Pulmonary artery endothelial cell (primary cell): ENCODE results near the gene ARID5B. TPM values are rescaled to one million over a fixed set of nuclear protein-coding genes. Genes with fewer than 3 reads are reported as not detected.

Experiments
- DNase-seq: peaks from one replicate; pipeline ENCODE4 v3.0.0-alpha.2; 2011; ENCODE audit warnings: low read depth, low spot score
- total RNA-seq: library from RNA; depleted of rRNA; stranded (reverse); fragments of >200 nt; gene quantifications from 2 replicates; pipeline ENCODE4 v1.2.3, GENCODE V29; 2014

ARID5B gene
- total RNA-seq, 1 donor from 2014 or later: 4.6 TPM

- no peak for DNase-seq
Measured at GRCh38 chr10:61987951-61988379, 86.5 kb downstream of the ARID5B start.

DNA sequence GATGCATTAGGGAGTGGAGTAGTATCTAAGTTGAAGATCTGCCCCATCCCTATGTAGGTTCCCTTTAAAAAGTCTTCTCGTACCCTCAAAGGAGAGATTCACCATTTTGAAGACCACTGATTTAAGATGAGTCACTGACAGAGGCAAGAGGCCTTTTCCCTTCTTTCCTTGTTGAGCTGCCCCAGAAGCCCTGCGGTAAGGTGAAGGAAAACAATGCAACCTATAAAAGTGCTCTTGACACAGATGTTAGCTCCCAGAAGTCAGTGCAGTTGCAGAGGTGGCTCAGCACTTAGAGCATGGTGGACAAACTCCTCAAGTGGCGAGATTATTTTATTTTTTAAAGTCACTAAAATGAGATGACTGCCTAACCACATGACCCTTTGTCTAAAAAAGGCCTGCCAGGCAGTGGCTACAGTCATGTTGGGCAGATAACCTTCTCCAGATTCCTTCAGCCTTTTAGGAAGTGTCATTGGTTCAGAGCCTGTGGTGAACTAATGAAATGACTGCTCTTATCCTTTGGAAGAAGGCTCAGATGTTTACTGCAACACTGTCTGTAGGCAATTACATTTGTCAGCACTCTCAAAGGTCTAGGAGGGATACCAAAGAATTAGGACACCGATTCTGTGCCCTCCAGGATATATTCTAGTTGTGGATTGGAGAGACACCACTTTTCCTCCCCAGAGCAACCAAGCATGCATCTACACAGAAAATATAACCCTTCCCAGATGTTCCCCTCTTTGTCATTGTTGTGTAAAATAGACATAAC, 88.7 kb downstream of the ARID5B start:
- no peak for DNase-seq

GRCh38 chr10:61990761-61991135, 89.2 kb downstream of the ARID5B start:
- no peak for DNase-seq

DNA sequence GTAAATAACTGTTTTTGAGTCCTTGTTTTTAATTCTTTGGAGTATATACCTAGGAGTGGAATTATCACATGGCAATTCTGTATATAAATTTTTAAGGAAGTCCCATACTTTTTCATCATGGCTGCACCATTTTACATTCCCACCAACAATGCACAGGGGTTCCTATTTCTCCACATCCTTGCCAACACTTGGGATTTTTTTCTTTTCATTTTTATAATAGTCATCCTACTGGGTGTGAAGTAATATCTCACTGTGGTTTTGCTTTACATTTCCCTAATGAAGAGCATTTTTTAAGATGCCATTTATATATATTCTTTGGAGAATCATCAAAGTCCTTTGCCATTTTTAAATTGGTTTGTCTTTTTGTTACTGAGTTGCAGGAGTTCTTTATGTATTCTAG, 89.7 kb downstream of the ARID5B start:
- DNase-seq: no peak

DNA sequence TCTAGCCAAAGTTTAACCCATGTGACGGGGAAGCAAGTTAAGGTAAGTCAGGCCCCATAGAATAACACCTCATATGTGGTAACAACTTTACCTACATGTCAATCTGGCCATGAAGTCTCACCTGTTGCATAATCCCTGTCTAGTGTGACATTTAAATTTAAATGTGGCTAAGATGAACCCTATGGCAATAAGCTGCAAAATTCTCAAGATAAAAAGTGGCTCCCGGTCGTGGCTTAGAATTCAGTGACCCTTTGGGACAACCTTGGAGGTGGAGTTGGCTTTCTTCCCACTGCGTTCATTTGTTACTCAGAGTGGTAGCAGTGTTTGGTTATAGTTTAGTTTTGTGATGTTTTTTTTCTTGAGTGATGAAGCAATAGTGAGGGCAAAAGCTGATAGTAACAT, 90.6 kb downstream of the ARID5B start:
- no peak for DNase-seq

DNA sequence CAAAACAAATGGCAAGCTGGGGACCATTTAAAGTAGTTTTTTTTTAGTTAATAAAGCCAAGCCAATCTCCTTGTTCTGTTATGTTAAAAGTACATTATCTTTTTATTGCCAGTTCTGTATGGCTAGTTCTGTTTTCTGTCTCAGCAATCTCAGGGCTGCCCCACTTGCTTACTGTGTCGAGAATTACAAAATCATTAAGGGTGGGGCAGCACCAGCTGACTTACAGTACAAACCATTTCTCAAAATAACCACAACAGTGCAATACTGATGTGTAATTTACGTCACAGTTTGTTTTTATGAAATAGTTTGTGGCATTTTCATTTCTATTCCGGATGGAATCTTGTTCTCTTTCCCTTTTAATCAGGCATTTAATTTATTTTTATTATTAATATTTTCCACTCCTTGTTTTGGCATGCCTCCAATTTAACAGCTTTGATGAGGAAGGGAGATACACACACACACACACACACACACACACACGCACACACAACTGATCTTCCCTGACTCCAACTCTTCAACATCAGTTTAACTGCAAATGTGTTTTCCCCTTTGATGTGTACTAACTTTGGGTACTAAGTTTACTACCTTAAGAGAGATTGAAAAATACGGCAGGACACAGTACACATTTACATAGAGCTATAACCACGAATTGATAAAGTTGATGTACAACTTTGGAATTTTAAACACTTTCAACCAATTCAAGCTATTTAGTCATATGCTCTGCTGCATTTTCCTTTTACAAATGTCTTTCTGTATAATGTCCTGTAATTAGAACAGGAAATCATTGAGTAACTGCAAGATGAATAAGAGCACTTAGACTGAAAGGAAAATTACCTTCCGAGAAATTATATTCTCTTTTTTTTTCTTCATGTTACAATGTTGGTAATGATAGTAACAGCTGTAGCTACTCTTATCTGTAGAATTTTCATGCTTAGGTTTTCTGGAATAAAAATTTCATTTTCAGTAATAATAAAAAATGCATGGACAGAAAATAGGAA, 91.5 kb downstream of the ARID5B start:
- DNase-seq: no peak

GRCh38 chr10:61993711-61994401, 92.4 kb downstream of the ARID5B start:
- DNase-seq: peak; percentile 33

DNA sequence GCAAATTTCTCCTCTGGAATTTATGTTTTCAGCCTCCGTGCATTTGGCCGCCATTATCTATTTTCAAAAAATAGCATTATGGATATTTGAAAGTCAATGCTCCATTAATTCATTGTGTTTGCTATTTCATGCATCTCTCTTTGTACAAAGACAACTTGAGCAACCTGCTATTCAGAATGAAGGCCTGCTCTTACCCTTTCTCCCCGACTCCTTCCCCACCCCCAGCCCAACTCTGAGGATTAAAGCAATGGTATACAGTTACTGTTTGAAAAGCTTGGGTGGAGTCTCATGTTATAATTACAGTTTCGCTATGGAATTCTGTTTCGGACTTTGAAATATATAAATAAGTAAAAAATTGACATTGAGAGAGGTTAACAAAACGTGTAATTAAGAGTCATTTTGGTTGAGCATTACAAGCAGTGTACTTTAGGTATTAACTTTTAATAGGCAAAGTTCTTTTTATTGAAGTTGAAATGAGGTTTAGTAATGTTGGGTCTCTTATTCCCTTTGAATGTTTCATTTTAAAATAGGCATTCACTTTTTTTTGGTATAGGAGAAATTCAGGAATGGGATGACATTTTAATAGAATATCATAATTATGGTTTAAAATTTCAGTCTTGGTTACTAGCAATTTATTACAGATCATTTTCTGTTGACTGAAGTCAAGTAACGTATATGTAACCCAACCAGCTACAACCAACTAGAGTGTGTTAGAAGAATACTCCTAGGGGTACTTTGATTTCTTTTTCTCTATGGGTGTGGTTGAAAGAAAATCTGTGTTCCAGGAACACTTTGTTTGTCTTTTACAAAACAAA, 93.1 kb downstream of the ARID5B start:
- no peak for DNase-seq

DNA sequence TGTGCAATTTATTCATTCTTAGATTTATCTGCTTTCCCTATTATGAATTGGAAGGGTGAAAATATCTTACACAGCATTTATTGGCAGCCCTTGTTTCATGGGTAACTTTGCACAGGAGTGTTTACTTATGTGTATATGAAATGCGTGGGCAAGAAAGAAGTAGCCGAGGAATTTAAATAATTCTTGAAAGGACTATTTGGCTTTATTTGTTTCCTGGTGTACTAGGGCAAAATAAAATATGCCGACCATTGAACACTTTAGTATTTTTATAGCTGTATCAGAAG, 93.7 kb downstream of the ARID5B start:
- no peak for DNase-seq

GRCh38 chr10:61998937-61999336, 97.4 kb downstream of the ARID5B start:
- DNase-seq: no peak

- DNase-seq: no peak
Measured at GRCh38 chr10:62000037-62000603, 98.6 kb downstream of the ARID5B start.

GRCh38 chr10:62000726-62001125, 99.2 kb downstream of the ARID5B start:
- no peak for DNase-seq

GRCh38 chr10:62001898-62002297, 100.4 kb downstream of the ARID5B start:
- no peak for DNase-seq

DNA sequence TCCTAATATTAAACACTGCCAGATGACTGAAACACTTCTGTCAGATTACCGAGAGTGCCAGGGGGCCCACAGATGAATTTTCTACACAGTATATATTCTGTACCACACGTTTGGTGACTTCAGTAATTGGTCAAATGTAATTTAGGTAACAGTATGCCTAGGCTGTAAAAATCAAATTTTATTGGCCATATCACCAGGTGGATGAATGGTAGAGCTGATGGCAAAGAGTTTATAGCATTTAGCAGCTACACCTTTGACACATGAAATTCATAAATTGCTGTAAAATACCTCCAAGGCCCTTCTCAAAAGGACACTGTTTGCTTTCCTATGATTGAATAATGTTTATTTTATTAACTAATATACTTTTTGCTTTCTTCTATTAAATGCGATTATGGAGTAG, 101.3 kb downstream of the ARID5B start:
- no peak for DNase-seq

DNA sequence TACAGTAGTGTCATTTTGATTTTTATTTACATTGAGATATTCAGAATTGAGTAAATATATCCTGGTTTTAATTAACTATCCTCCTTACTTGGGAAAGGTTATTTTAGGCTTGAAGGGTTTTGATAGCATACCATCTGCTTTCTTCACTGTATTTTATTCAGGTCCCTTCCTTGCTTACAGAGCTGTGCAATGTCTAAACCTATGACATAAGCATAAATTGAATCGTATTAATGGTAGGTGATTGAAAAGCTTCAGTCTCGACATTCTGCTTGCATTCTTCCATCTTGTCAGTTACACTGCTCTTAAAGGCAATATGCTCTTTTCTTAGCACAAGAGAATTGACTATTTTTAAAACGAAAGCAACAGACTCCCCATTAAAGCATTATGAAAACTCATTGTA, 102.5 kb downstream of the ARID5B start:
- DNase-seq: no peak

DNA sequence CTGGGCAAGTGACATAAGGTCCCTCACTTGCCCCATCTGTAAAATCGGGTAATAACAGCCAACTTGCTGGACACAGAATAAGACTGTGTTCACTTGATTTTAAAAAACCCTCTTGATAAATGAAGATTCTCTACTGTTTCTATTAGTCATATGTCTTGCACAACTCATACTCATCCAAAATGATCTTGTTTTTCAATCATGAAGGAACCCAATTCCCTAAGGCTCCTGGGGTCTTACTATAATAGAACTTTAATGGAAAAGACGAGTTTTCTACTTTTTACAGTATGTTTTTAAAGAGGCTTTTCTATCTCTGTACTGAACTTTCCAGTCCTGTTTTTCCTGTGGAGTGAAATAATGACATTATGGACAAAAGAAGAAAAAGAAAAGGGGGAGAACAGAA, 103.8 kb downstream of the ARID5B start:
- DNase-seq: no peak

- DNase-seq: no peak
Measured at GRCh38 chr10:62005687-62006086, 104.2 kb downstream of the ARID5B start.

- no peak for DNase-seq
Measured at GRCh38 chr10:62007145-62007544, 105.6 kb downstream of the ARID5B start.

- no peak for DNase-seq
Measured at GRCh38 chr10:62008196-62008595, 106.7 kb downstream of the ARID5B start.

DNA sequence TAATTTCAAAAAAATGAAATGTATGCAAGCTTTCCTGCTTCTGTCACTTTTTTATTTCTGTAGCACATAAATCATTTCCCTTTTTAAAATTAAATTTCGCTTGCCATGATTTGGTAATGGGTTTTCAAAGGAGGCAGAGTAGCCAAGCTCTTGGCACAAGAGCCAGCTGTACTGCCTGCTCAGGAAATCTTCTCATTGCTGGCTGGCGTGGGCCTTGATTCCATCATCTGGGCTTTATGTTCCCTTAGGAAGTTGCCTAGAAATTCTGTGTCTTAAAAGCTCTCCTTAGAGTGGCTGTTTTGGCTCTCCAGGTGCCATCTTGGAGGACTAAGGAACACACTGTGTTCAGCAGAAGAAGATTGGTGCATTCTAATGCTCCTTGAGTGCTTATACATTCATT, 107.4 kb downstream of the ARID5B start:
- no peak for DNase-seq

DNA sequence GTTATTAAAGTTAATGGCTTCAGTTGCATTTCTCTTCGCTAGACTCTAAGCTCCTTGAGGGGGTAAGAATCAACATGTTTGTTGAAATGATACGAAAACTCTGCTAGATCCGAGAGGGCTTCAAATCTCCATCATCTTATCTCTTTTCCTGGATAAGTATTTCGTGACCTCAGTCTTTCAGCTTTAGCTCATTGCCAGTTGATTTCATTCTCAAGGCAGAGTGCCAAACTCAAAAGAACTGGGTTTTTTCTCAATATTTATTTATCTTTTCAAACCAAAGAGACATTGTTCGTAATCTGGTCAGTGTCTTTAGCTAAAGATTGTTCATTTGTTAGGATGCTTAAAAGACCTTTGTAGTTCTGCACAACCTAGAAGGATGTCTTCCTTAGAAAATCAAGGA, 108.9 kb downstream of the ARID5B start:
- no peak for DNase-seq
